Kidney glomerular epithelial cell (primary cell): ENCODE measurements around the gene UQCC3.
A peak's percentile ranks its signal among the peaks of the same experiment; 100 is the strongest.
"Not testable (repeated sequence)": the region's sequence is repeated elsewhere in the genome, so short reads cannot be mapped to it uniquely, and the experiment has no call there.

Experiments
- DNase-seq: peaks from one replicate; lab custom pipeline; 2025; lab: John Stamatoyannopoulos, UW

Gene UQCC3

DNA sequence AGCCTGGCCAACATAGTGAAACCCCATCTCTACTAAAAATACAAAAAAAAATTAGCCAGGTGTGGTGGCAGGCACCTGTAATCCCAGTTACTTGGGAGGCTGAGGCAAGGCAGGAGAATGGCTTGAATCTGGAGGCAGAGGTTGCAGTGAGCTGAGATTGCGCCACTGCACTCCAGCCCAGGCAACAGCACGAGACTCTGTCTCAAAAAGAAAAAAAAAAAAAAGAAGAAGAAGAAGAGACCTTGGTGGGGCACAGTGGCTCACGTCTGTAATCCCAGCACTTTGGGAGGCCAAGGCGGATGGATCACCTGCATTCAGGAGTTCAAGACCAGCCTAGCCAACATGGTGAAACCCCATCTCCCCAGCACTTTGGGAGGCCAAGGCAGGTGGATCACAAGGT is 32.4 kb downstream of the UQCC3 start:
- DNase-seq: not testable (repeated sequence)

DNA sequence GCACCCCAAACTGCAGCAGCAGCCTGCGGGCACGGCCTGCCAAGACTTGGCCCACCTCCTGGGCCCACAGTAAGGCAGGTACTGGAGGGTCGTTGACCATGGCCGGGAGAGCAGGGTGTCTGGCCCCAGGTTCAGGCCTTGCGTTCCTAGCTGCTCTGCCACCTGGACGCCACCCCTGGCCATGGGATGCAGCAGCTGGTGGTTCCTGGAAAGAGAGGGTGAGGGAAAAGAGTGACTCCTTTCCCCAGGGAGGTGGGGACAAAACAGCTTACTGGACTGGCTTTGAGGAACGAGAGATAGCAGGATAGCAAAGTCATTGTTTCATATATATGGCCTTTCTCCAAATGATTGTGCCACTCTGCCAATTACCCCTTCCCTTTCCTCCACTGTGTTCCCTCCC is 33.9 kb downstream of the UQCC3 start:
- DNase-seq: no peak

- DNase-seq: peak; percentile 89
These were observed 34.7 kb downstream of the UQCC3 start for GRCh38 chr11:62705880-62706849.

DNA sequence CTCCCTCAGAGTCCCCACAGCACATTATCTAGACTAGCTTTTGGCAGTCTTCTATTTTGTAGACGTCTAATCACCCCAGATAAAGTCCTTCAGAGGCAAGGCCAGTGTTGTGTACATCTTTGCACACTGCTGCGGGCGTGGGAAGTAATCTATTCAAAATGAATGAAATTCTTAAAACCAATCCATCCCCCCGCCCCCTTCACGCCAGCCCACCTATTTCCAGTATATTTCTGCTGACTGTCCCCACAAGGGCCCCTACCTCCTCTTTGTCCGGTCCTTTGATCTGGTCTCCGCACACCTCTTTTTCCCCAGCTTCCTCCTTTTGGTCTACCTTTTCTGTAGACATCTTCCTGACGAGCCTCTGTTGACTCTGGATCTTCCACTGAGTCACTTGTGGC is 35.4 kb downstream of the UQCC3 start:
- DNase-seq: no peak

DNA sequence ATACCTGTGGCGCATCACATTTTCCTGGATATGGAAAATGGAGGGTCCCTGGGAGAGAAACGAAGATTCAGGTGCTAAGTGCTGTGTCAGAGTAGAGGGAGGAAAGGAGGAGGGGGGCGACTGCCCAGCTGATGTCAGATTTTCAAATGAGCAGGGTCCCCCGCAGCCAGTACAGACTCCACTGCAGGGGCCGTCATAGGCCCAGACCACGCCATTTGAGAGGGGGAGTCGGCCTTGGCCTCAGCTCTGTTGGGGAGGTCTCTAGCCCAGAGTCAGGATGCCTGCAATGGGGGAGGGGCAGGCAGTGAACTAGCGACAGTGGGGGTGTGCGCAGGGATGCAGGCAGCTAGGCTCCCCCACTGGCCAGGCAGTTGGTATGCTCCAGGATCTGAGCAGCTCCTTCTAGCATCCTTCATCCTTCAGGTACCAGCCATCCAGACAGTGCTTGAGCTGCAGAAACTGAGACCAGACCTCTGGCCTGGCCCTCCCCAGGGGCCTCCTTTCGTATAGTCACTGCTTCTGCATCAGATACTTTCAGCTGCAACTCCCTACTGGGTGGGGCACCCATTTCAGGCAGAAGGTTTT is 35.9 kb downstream of the UQCC3 start, which contains the start of the genes BSCL2 and GNG3:
TSS of gene BSCL2 (minus strand) at position 148 of the 585 bp plus-strand sequence. CDS start 229 bp downstream, outside the sequence.
TSS of gene GNG3 (plus strand) at position 400 of the 585 bp plus-strand sequence. CDS start 620 bp downstream, outside the sequence.
- DNase-seq: no peak

GRCh38 chr11:62708392-62708791 is 36.9 kb downstream of the UQCC3 start:
- DNase-seq: no peak

- DNase-seq: no peak
These were observed 37.3 kb downstream of the UQCC3 start for GRCh38 chr11:62708793-62709192.

DNA sequence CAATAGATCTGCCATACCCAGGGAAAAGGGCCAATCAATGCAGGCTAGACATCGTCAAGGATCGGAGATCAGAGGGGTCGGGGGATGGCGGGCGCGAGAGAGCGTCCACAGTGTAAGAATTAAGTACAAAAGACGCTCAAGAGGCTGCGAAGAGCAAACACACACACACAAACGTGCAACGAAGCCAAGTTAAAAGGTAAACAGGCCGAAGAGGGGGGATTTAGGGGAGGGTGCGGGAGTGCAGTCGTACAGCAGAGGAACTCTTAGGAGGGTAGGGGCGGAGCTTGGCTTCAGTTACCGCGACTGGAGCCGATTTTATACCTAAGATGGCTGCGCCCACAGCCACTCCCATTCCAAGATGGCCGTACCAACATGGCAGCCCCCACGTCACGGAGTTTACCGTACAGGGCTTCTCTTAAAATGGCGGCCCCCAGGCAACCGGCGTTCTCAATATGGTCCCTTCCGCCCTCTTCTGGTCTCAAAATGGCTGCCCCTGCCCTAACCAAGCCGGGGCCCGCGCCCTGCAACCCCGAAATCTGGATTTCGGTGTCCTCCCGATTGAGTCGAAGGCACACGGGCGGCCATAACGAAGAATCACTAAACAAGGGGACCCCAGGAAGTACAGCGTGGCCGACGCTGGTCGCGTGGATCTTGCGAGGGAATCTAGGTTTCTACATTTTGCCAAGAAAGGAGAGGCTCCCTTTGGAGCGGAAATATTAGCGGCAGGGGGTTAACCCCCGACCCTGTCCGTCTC is 38.0 kb downstream of the UQCC3 start:
- peak; percentile 93 for DNase-seq

DNA sequence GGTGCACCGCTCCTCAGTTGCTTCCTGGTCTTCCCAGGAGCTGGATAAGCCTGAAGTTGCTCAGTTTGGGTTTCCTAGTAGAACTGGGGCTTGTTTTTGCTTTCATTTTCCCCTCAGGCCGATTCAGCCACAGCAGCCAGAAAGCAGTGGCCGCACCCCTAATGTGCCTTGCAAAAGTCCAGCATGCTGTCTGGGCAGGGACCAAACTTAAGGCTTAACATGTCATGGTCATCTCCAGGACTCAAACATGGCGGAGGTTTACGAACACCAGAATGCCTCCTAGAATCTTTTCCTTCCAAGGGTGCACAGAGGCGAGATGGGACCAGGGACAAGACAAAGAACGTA is 38.5 kb downstream of the UQCC3 start:
- DNase-seq: no peak

DNA sequence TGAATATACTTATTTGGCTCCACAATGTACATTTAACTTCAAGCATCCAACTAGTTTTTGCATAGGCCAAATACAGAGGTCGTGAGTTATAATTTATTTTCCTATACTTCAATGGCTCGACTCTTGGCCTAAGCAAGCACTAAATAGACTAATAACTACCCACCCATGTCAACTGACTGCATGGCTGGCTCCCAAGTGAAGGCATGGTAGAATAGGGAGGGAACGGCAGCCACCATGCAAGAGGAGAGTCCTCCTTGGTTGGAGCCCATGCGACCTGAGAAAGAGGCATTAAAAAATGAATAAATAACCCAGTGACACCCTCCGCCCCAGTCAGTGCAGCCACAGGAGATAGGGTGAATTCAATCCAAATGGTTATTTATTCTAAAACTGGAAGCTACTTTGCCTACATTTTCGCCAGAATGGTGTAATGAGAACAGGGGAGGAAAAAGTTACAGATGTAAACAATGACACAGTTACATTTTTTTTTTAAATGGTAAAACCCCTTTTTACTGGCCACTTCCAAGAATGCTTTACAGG is 40.9 kb downstream of the UQCC3 start:
- no peak for DNase-seq

GRCh38 chr11:62712861-62713260 is 41.4 kb downstream of the UQCC3 start:
- DNase-seq: no peak

- peak; percentile 36 for DNase-seq
These were observed 41.9 kb downstream of the UQCC3 start for GRCh38 chr11:62713343-62713742.

- DNase-seq: no peak
These were observed 44.0 kb downstream of the UQCC3 start for GRCh38 chr11:62715150-62716130.

DNA sequence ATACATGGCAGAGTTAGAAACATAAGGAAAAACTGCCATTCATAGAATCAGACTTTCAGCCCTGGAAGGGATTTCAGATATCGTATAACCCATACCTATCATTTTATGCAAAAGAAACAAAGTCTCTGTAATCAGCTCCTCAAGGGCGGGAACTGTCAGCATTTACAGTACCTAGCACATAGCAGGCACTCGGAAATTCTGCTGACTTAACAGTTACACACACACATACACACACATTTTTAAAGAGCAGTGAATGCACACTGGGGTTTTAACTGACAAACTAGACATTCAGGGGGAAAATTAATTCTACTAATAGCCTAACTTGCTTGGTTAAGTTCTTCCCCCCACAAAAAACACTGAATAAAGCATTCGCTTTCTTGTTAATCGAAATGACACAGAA is 44.7 kb downstream of the UQCC3 start:
- DNase-seq: no peak

GRCh38 chr11:62716816-62717215 is 45.3 kb downstream of the UQCC3 start:
- DNase-seq: no peak

DNA sequence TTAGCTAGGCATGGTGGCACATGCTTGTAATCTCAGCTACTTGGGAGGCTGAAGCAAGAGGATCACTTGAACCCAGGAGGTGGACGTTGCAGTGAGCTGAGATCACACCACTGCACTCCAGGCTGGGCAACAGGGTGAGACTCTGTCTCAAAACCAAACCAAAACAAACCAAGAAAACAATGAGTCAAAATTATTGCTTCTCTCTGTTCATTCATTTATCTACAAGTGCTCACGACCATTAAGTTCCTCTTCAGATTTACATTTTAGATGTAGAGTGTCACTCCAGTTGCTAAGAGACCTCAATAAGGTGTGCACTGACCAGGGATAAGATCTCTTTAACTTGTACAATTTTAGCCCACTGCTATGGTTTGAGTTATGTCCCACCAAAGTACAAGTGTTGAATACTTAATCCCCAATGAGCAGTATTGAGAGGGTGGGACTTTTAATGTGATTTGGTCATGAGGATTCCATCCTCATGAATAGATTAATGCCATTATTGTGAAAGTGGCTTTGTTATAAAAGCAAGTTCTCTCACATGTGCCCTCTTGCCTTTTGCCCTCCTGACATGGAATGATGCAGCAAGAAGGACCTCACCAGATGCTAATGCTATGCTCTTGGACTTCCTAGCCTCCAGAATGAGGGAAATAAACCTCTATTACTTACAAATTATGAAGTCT is 48.0 kb downstream of the UQCC3 start:
- DNase-seq: no peak

DNA sequence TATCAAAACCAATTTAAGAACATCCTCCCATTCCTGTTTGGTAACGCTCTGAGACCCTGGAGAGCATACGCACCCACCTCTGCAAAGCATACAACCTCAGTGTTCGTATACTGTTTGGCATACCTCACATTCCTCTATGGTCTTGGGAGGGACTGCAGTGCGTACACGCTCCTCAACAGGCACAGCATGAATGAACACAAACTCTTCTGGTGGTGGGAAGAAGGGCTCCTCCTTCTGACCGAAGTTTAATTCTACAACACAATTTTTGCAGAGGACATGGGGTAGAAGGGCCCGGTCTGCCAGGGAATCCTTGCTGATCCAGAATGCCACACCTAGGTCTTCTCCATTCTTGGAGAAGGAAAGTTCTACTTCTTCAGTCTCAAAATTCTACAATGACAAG is 50.5 kb downstream of the UQCC3 start:
- peak; percentile 31 for DNase-seq
